HG02938 (cell line): ENCODE results near the gene CHST9.
"Not testable (repeated sequence)": the region's sequence is repeated elsewhere in the genome, so short reads cannot be mapped to it uniquely, and the experiment has no call there.

Experiments
- ATAC-seq: cut with Tn5 transposase; IDR thresholded peaks from one replicate; pipeline ENCODE4 v1.9.1; 2021; ENCODE audit warnings: mild to moderate bottlenecking, moderate library complexity; ENCODE audit not compliant: unreplicated experiment

Gene CHST9, protein sequence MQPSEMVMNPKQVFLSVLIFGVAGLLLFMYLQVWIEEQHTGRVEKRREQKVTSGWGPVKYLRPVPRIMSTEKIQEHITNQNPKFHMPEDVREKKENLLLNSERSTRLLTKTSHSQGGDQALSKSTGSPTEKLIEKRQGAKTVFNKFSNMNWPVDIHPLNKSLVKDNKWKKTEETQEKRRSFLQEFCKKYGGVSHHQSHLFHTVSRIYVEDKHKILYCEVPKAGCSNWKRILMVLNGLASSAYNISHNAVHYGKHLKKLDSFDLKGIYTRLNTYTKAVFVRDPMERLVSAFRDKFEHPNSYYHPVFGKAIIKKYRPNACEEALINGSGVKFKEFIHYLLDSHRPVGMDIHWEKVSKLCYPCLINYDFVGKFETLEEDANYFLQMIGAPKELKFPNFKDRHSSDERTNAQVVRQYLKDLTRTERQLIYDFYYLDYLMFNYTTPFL

GRCh38 chr18:27185025-27185763, at the start of gene CHST9:
TSS of gene CHST9 (minus strand) at chr18:27185308. CDS start at chr18:27142809, 42,499 bp downstream.
- no peak for ATAC-seq

DNA sequence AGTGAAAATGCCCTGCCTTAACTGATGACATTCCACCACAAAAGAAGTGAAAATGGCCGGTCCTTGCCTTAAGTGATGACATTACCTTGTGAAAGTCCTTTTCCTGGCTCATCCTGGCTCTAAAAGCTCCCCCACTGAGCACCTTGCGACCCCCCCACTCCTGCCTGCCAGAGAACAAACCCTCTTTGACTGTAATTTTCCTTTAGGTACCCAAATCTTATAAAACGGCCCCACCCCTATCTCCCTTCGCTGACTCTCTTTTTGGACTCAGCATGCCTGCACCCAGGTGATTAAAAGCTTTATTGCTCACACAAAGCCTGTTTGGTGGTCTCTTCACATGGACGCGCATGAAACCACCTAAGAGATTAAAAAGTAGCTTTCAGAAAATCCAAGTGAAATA, 47.2 kb upstream of the CHST9 start:
- not testable (repeated sequence) for ATAC-seq

DNA sequence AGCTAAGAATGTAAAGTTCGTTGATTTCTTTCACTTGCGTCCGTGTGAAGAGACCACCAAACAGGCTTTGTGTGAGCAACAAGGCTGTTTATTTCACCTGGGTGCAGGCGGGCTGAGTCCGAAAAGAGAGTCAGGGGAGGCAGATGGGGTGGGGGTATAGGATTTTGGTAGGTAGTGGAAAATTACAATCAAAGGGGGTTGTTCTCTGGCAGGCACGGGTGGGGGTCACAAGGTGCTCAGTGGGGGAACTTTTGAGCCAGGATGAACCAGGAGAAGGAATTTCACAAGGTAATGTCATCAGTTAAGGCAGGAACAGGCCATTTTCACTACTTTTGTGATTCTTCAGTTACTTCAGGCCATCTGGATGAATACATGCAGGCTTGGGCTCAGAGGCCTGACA, 46.6 kb upstream of the CHST9 start:
- ATAC-seq: not testable (repeated sequence)

DNA sequence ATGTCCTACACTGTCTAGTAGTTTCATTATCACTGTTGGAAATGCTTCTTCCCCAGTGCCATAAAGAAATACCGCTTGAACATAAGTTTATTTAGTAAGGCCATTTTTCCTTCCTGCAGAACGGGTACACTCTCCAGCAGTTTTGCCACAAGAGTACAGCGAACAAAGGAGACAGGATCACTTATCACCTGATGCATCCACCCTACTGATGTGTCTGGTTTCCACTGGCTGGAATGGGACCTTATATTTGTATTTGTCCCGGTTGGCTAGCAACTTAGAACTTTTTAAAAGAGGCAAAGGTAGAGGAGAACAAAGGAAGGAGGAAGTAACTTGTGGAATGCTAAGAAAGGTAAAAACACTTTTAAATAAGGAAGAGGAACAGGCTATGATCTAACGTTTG, 46.1 kb upstream of the CHST9 start:
- not testable (repeated sequence) for ATAC-seq

GRCh38 chr18:27227721-27228120, 42.6 kb upstream of the CHST9 start:
- no peak for ATAC-seq

- no peak for ATAC-seq
These were observed 41.5 kb upstream of the CHST9 start for GRCh38 chr18:27226556-27227075.

DNA sequence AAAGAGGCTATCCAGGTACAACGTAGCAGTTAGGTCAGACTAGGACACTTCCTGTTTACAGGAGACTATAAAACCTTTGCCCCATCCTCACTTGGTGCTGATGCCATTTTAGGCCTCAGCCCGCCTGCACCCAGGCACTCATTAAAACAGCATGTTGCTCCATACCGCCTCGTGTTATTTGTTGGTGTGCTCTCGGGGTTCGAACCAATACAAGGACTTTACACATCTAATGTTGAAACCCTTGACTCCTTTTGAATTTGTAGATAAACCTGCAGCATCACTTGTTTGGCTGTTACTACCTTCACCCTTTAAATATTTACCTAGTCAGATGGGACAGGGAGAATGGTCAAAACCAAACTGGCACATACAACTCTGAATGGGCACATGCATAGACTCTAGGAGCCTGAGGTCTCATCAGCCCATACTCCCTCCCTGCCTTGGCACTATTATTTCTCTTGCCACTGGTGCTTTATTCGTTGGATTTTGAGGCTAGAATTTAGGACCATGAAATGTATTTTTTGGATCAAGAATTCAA, 40.9 kb upstream of the CHST9 start:
- no peak for ATAC-seq

GRCh38 chr18:27223526-27224291, 38.6 kb upstream of the CHST9 start:
- no peak for ATAC-seq

DNA sequence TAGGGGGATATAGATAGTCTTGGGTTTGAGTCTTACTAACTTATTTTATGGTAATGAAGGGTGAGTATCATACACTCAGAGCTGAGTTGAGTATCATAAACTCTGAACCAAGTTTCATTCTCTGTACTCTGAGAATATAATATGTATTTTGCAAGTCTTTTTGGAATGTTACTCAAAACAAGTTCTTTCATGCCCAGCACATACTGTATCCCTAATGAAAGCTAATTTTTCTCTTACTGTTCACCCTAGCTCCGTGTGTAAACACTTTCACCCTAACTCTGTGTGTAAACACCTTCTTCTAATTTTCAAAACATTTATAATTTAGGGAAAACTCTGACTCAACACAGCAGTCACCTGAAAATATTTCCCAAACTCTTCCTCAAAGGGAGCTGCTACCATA, 29.7 kb upstream of the CHST9 start:
- no peak for ATAC-seq

GRCh38 chr18:27213123-27213717, 28.1 kb upstream of the CHST9 start:
- ATAC-seq: no peak

DNA sequence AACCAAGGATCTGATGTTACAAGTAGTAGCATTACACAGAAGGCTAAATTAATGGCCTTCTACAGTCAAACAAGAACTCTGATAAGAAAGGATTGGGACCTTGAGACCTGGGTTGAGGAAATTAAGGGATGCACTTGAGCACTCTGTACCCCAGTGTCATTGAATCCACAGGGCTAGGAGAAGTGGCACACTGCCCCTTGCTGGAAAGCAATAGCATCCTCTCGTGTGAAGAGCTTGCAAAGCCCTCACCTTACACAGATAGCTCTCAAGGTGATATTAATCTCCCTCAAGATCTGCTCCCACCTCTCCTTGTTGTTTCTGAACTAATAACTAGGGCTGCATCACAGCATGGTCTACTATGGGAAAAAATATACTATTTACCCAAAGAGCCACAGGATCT, 26.5 kb upstream of the CHST9 start:
- ATAC-seq: no peak

GRCh38 chr18:27206411-27206810, 21.3 kb upstream of the CHST9 start:
- no peak for ATAC-seq

DNA sequence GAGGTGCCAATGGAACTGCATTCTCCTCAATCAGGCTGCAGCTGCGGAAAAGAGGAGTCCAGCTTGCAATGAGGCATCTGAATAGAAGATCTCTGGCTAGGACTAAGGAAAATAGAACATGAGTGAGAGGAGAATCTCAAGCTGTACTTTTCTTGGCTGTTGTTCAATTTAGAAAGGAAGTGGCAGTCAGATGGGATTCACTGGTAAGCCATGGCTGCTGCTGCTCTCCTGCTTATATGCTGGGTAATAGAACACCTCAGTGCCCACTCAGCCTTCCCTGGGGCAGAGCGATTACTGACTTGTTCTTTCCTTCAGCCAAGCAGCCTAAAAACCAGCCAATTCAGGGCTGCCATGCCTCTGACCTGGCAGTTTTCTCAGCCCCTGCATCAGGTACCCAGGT, 17.6 kb upstream of the CHST9 start:
- ATAC-seq: no peak

DNA sequence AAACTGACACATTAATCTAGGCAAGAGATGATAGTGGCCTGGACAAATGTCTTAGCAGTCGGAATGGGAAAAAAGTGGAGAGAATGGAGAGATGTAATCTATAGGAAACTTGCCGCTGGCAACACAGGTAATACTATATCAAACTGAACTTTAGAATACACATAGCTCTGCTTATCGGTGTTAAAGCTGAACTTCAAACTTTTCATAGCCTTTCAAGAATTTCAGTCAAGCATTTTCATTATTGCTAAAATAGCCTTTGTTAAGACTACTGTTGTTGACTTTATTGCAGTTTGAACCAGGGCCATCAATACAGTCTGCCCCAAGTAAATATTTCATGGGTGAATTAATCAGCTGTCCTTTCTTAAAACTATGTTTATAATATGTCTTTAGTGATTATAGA, 12.9 kb upstream of the CHST9 start:
- ATAC-seq: no peak

- ATAC-seq: no peak
These were observed 3.2 kb upstream of the CHST9 start for GRCh38 chr18:27188309-27188708.

- no peak for ATAC-seq
These were observed 789 bp upstream of the CHST9 start for GRCh38 chr18:27185897-27186296.

DNA sequence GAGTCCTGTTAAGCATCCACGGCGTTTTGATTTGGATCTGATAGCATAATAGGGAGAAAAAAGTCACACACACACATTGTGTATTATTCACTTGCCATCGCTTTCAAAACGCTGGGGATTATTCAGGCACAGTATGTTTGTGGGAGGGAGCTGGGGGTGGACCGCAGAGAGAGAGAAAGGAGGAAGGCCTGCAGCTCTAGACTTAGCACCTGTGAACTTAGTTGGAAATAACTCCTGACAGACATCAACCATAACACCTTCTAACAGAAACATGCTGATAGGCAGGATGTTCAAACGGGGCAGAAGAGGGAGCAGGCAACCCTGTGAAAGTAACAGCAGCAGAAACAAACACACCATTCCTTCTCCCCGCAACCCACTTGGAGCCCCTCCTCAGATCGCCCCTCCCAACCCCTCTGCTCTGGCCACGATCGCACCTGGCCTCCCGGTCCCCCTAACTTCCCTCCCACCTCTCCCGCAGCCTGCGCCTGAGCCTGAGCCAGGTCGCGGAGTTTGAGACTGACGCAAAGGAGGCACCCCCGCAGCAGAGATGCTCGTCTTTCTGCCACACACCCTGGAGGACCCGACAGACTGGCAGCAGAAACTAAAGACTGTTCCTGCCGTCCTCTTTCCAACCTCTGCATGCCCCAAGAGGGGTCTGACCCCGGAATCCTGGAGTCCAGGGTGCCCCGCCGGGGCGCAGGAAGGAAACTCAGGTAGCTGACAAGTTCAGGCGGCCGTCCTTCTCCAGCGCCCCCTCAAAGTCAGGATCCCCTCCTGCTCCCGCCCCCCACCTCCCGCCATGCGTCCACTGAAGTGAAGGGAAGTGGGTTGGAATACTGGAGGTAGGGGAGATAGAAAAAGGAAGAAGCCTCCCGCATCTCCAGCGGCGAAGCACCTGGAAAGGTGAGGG, 738 bp downstream of the CHST9 start:
- no peak for ATAC-seq

GRCh38 chr18:27181726-27182125, 3.4 kb downstream of the CHST9 start:
- no peak for ATAC-seq

- ATAC-seq: no peak
These were observed 6.7 kb downstream of the CHST9 start for GRCh38 chr18:27178424-27178823.
